ENCODE results near the gene ENO1.

- TF ChIP-seq, protein P1, sequence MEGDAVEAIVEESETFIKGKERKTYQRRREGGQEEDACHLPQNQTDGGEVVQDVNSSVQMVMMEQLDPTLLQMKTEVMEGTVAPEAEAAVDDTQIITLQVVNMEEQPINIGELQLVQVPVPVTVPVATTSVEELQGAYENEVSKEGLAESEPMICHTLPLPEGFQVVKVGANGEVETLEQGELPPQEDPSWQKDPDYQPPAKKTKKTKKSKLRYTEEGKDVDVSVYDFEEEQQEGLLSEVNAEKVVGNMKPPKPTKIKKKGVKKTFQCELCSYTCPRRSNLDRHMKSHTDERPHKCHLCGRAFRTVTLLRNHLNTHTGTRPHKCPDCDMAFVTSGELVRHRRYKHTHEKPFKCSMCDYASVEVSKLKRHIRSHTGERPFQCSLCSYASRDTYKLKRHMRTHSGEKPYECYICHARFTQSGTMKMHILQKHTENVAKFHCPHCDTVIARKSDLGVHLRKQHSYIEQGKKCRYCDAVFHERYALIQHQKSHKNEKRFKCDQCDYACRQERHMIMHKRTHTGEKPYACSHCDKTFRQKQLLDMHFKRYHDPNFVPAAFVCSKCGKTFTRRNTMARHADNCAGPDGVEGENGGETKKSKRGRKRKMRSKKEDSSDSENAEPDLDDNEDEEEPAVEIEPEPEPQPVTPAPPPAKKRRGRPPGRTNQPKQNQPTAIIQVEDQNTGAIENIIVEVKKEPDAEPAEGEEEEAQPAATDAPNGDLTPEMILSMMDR (IDR thresholded peaks at IDR 0.05; ENCODE audit: low read length), result no peak
- no peak for TF ChIP-seq EZH2 (IDR thresholded peaks at IDR 0.05; ENCODE audit: borderline replicate concordance, low read length)
These were observed 11.6 kb downstream of the ENO1 start for GRCh38 chr1:8866792-8867415.

Measured in OCI-LY1 (cell line).